ENCODE data around the gene GPBP1L1.

DNA sequence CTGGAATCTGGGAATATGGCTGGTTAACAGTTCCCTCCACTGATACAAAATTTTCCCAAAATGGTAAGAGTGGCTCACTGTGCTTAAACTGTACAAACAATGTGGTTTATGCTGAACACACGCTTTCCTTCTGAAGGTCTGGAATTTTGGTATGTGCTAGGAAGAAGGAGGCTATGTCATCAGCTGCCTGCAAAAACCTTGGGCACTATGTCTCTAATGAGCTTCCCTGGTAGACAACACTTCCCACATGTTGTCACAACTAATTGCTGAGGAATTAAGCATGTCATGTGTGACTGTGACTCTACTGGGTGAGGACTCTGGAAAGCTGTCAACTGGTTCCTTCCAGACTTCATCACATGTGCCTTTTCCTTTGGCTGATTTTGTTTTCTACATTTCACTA lies 34.9 kb upstream of the GPBP1L1 start:
- TF ChIP-seq, protein P1, sequence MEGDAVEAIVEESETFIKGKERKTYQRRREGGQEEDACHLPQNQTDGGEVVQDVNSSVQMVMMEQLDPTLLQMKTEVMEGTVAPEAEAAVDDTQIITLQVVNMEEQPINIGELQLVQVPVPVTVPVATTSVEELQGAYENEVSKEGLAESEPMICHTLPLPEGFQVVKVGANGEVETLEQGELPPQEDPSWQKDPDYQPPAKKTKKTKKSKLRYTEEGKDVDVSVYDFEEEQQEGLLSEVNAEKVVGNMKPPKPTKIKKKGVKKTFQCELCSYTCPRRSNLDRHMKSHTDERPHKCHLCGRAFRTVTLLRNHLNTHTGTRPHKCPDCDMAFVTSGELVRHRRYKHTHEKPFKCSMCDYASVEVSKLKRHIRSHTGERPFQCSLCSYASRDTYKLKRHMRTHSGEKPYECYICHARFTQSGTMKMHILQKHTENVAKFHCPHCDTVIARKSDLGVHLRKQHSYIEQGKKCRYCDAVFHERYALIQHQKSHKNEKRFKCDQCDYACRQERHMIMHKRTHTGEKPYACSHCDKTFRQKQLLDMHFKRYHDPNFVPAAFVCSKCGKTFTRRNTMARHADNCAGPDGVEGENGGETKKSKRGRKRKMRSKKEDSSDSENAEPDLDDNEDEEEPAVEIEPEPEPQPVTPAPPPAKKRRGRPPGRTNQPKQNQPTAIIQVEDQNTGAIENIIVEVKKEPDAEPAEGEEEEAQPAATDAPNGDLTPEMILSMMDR (IDR thresholded peaks at IDR 0.05; ENCODE audit: low read depth, low read length) = no peak
- no peak for TF ChIP-seq EZH2phosphoT487 (IDR thresholded peaks at IDR 0.05; ENCODE audit: low read depth)

Measured in OCI-LY3 (cell line).